Measurements from ENCODE around the gene SYCP2L. TPM values are rescaled to one million over a fixed set of nuclear protein-coding genes. Genes with fewer than 3 reads are reported as not detected.
"Not testable (repeated sequence)": the region's sequence is repeated elsewhere in the genome, so short reads cannot be mapped to it uniquely, and the experiment has no call there.

Gene SYCP2L
- total RNA-seq, 1 experiment from 2014 or later: not detected

- DNase-seq (ENCODE audit: low read depth): peak; percentile 84
Observed at GRCh38 chr6:10954590-10955010, 67.7 kb downstream of the SYCP2L start.

- no peak for DNase-seq (ENCODE audit: low read depth)
Observed at GRCh38 chr6:10956776-10957175, 69.9 kb downstream of the SYCP2L start.

GRCh38 chr6:10957414-10957886 is 70.6 kb downstream of the SYCP2L start:
- no peak for DNase-seq (ENCODE audit: low read depth)

GRCh38 chr6:10960171-10960570 is 73.3 kb downstream of the SYCP2L start:
- no peak for DNase-seq (ENCODE audit: low read depth)

GRCh38 chr6:10961837-10962236 is 75.0 kb downstream of the SYCP2L start:
- DNase-seq (ENCODE audit: low read depth): no peak

GRCh38 chr6:10962673-10963072 is 75.8 kb downstream of the SYCP2L start:
- peak; percentile 67 for DNase-seq (ENCODE audit: low read depth)

GRCh38 chr6:10963113-10963512 is 76.3 kb downstream of the SYCP2L start:
- DNase-seq (ENCODE audit: low read depth): no peak

GRCh38 chr6:10964684-10965083 is 77.8 kb downstream of the SYCP2L start:
- DNase-seq (ENCODE audit: low read depth): no peak

GRCh38 chr6:10968776-10969175 is 81.9 kb downstream of the SYCP2L start:
- DNase-seq (ENCODE audit: low read depth): peak; percentile 30

- DNase-seq (ENCODE audit: low read depth): peak; percentile 84
Observed at GRCh38 chr6:10970731-10971130, 83.9 kb downstream of the SYCP2L start.

- no peak for DNase-seq (ENCODE audit: low read depth)
Observed at GRCh38 chr6:10972196-10972595, 85.3 kb downstream of the SYCP2L start.

- peak; percentile 77 for DNase-seq (ENCODE audit: low read depth)
Observed at GRCh38 chr6:10976571-10976970, 89.7 kb downstream of the SYCP2L start.

GRCh38 chr6:10977231-10977968 is 90.5 kb downstream of the SYCP2L start:
- no peak for DNase-seq (ENCODE audit: low read depth)

GRCh38 chr6:10979603-10980002 is 92.8 kb downstream of the SYCP2L start:
- DNase-seq (ENCODE audit: low read depth): no peak

- no peak for DNase-seq (ENCODE audit: low read depth)
Observed at GRCh38 chr6:10981409-10981808, 94.6 kb downstream of the SYCP2L start.

- not testable (repeated sequence) for DNase-seq (ENCODE audit: low read depth)
Observed at GRCh38 chr6:10984959-10985358, 98.1 kb downstream of the SYCP2L start.

GRCh38 chr6:10989587-10989986 is 102.7 kb downstream of the SYCP2L start:
- no peak for DNase-seq (ENCODE audit: low read depth)

GRCh38 chr6:10991115-10991514 is 104.3 kb downstream of the SYCP2L start:
- no peak for DNase-seq (ENCODE audit: low read depth)

- peak; percentile 83 for DNase-seq (ENCODE audit: low read depth)
Observed at GRCh38 chr6:10993896-10994295, 107.0 kb downstream of the SYCP2L start.

- DNase-seq (ENCODE audit: low read depth): no peak
Observed at GRCh38 chr6:10995114-10995707, 108.4 kb downstream of the SYCP2L start.

- peak; percentile 69 for DNase-seq (ENCODE audit: low read depth)
Observed at GRCh38 chr6:10999994-11000393, 113.1 kb downstream of the SYCP2L start.

- DNase-seq (ENCODE audit: low read depth): no peak
Observed at GRCh38 chr6:11002176-11002575, 115.3 kb downstream of the SYCP2L start.

GRCh38 chr6:11003297-11003696 is 116.4 kb downstream of the SYCP2L start:
- not testable (repeated sequence) for DNase-seq (ENCODE audit: low read depth)
